ENCODE data around the gene PLK1. TPM values are rescaled to one million over a fixed set of nuclear protein-coding genes. Genes with fewer than 3 reads are reported as not detected.
A peak's percentile ranks its signal among the peaks of the same experiment; 100 is the strongest.

The PLK1 gene
- total RNA-seq, 1 donor, result 24.6 TPM

- TF ChIP-seq CTCF (IDR thresholded peaks at IDR 0.05; ENCODE audit: insufficient read depth, low read depth, low read length), result no peak
- peak; percentile 71 for DNase-seq (ENCODE audit: low read depth)
- H3K4me3 ChIP-seq (ENCODE audit: low read depth, low read length), result no peak overlapping the region
Observed at GRCh38 chr16:23668225-23668624, 10.5 kb upstream of the PLK1 start.

GRCh38 chr16:23668873-23669272 is 9.8 kb upstream of the PLK1 start:
- no peak for TF ChIP-seq CTCF (IDR thresholded peaks at IDR 0.05; ENCODE audit: insufficient read depth, low read depth, low read length)
- DNase-seq (ENCODE audit: low read depth), result no peak
- no peak overlapping the region for H3K4me3 ChIP-seq (ENCODE audit: low read depth, low read length)

- peak; percentile 62 for DNase-seq (ENCODE audit: low read depth)
- TF ChIP-seq CTCF (IDR thresholded peaks at IDR 0.05; ENCODE audit: insufficient read depth, low read depth, low read length), result no peak
- no peak overlapping the region for H3K4me3 ChIP-seq (ENCODE audit: low read depth, low read length)
Observed at GRCh38 chr16:23670137-23670776, 8.4 kb upstream of the PLK1 start.

GRCh38 chr16:23673971-23674614 is 4.6 kb upstream of the PLK1 start:
- no peak for TF ChIP-seq CTCF (IDR thresholded peaks at IDR 0.05; ENCODE audit: insufficient read depth, low read depth, low read length)
- no peak for DNase-seq (ENCODE audit: low read depth)
- no peak overlapping the region for H3K4me3 ChIP-seq (ENCODE audit: low read depth, low read length)

- no peak for TF ChIP-seq CTCF (IDR thresholded peaks at IDR 0.05; ENCODE audit: insufficient read depth, low read depth, low read length)
- H3K4me3 ChIP-seq (ENCODE audit: low read depth, low read length), result no peak overlapping the region
- DNase-seq (ENCODE audit: low read depth), result no peak
Observed at GRCh38 chr16:23676924-23677480, 1.7 kb upstream of the PLK1 start.

GRCh38 chr16:23679274-23679985 is 741 bp downstream of the PLK1 start:
- H3K4me3 ChIP-seq (ENCODE audit: low read depth, low read length), result peak overlapping the region; percentile 75
- TF ChIP-seq CTCF (IDR thresholded peaks at IDR 0.05; ENCODE audit: insufficient read depth, low read depth, low read length), result no peak
- peak; percentile 56 for DNase-seq (ENCODE audit: low read depth)
